ENCODE measurements around the gene PKIG.

Gene PKIG

GRCh38 chr20:44580581-44581268, 1.7 kb upstream of the PKIG start:
- no peak overlapping the region for H3K4me2 ChIP-seq (ENCODE audit: insufficient read depth, low read length, poor library complexity, severe bottlenecking)
- H4K91ac ChIP-seq (ENCODE audit: low read depth, low read length, poor library complexity): no peak overlapping the region
- no peak overlapping the region for H2AK5ac ChIP-seq (ENCODE audit: low read depth, low read length)
- no peak overlapping the region for H3K18ac ChIP-seq (ENCODE audit: low read length)
- no peak overlapping the region for H3K9ac ChIP-seq (ENCODE audit: low read depth, low read length, poor library complexity)
- no peak overlapping the region for H2BK15ac ChIP-seq (ENCODE audit: low read length)
- H3K14ac ChIP-seq (ENCODE audit: low read length): no peak overlapping the region
- no peaks in the 10 kb centered on the region for H3K9me3 ChIP-seq (replicated peaks in 1 of 2; ENCODE audit: control insufficient read depth in 2 of 2, insufficient read depth in 1 of 2, low read depth in 1 of 2, low read length in 2 of 2)
- peaks cover 0 to 2% of the 10 kb centered on the region in 2 donors for H3K36me3 ChIP-seq (replicated peaks in 1 of 2; ENCODE audit: control insufficient read depth in 2 of 2, insufficient read depth in 2 of 2, low read length in 2 of 2)
- no peak overlapping the region for H3K4ac ChIP-seq (ENCODE audit: low read length)
- DNase-seq (ENCODE audit: low spot score): no peak
- H3K27me3 ChIP-seq (ENCODE audit: control insufficient read depth in 3 of 3, insufficient read depth in 3 of 3, low read depth in 1 of 3, low read length in 3 of 3): no peaks in the 10 kb centered on the region
- no peaks in the 10 kb centered on the region for H3K79me1 ChIP-seq (ENCODE audit: low read depth, low read length)
- no CpG with 5 or more reads among the region's 9 CpGs for WGBS, 2 donors (ENCODE audit: extremely low coverage in 2 of 2, insufficient read length in 2 of 2, insufficient replicate concordance in 1 of 2)
- no peak overlapping the region for H3K23ac ChIP-seq (ENCODE audit: low read depth, low read length, poor library complexity)
- H2BK120ac ChIP-seq (ENCODE audit: low read depth, low read length): no peak overlapping the region
- H2BK12ac ChIP-seq (ENCODE audit: low read length): no peak overlapping the region
- H2AFZ ChIP-seq (ENCODE audit: low read length): no peak overlapping the region
- no peak overlapping the region for H3K4me3 ChIP-seq (ENCODE audit: low read length in 2 of 2)
- H2BK5ac ChIP-seq (ENCODE audit: low read length): no peak overlapping the region
- peaks cover 17 to 23% of the 10 kb centered on the region in 2 donors for H3K4me1 ChIP-seq (ENCODE audit: control insufficient read depth in 2 of 2, insufficient read depth in 1 of 2, low read depth in 1 of 2, low read length in 2 of 2)
- no peak overlapping the region for H4K8ac ChIP-seq (ENCODE audit: low read depth, low read length)
- no peak overlapping the region for H3K27ac ChIP-seq (replicated peaks; ENCODE audit: low read length)

GRCh38 chr20:44581515-44581914, 864 bp upstream of the PKIG start:
- Histone ChIP-seq H3K18ac (ENCODE audit: low read length) (no peak overlapping the region), H3K14ac (ENCODE audit: low read length) (no peak overlapping the region), H2AFZ (ENCODE audit: low read length) (no peak overlapping the region), H2BK120ac (ENCODE audit: low read depth, low read length) (no peak overlapping the region), H3K27me3 (ENCODE audit: control insufficient read depth in 3 of 3, insufficient read depth in 3 of 3, low read depth in 1 of 3, low read length in 3 of 3) (no peaks in the 10 kb centered on the region), H2AK5ac (ENCODE audit: low read depth, low read length) (no peak overlapping the region), H3K4ac (ENCODE audit: low read length) (no peak overlapping the region), H2BK5ac (ENCODE audit: low read length) (no peak overlapping the region), H2BK12ac (ENCODE audit: low read length) (no peak overlapping the region), H2BK15ac (ENCODE audit: low read length) (no peak overlapping the region), H3K4me2 (ENCODE audit: insufficient read depth, low read length, poor library complexity, severe bottlenecking) (no peak overlapping the region), H3K79me1 (ENCODE audit: low read depth, low read length) (no peaks in the 10 kb centered on the region), H3K9me3 (replicated peaks in 1 of 2; ENCODE audit: control insufficient read depth in 2 of 2, insufficient read depth in 1 of 2, low read depth in 1 of 2, low read length in 2 of 2) (no peaks in the 10 kb centered on the region), H3K4me3 (ENCODE audit: low read length in 2 of 2) (no peak overlapping the region), H3K23ac (ENCODE audit: low read depth, low read length, poor library complexity) (no peak overlapping the region), H4K8ac (ENCODE audit: low read depth, low read length) (no peak overlapping the region), H3K36me3 (replicated peaks in 1 of 2; ENCODE audit: control insufficient read depth in 2 of 2, insufficient read depth in 2 of 2, low read length in 2 of 2) (peaks cover 0 to 2% of the 10 kb centered on the region in 2 donors), H3K9ac (ENCODE audit: low read depth, low read length, poor library complexity) (no peak overlapping the region), H3K27ac (replicated peaks; ENCODE audit: low read length) (peak overlapping the region; percentile 63), H4K91ac (ENCODE audit: low read depth, low read length, poor library complexity) (no peak overlapping the region), H3K4me1 (ENCODE audit: control insufficient read depth in 2 of 2, insufficient read depth in 1 of 2, low read depth in 1 of 2, low read length in 2 of 2) (peaks cover 17 to 23% of the 10 kb centered on the region in 2 donors)
- no peak for DNase-seq (ENCODE audit: low spot score)
- WGBS, 2 donors (ENCODE audit: extremely low coverage in 2 of 2, insufficient read length in 2 of 2, insufficient replicate concordance in 1 of 2): no CpG with 5 or more reads among the region's 1 CpG

GRCh38 chr20:44583157-44583556, 778 bp downstream of the PKIG start:
- no peak overlapping the region for H3K9ac ChIP-seq (ENCODE audit: low read depth, low read length, poor library complexity)
- H2BK12ac ChIP-seq (ENCODE audit: low read length): no peak overlapping the region
- WGBS, 2 donors (ENCODE audit: extremely low coverage in 2 of 2, insufficient read length in 2 of 2, insufficient replicate concordance in 1 of 2): no CpG with 5 or more reads among the region's 1 CpG
- no peak overlapping the region for H2AK5ac ChIP-seq (ENCODE audit: low read depth, low read length)
- no peaks in the 10 kb centered on the region for H3K27me3 ChIP-seq (ENCODE audit: control insufficient read depth in 3 of 3, insufficient read depth in 3 of 3, low read depth in 1 of 3, low read length in 3 of 3)
- DNase-seq (ENCODE audit: low spot score): no peak
- no peak overlapping the region for H2BK5ac ChIP-seq (ENCODE audit: low read length)
- peaks cover 17 to 23% of the 10 kb centered on the region in 2 donors for H3K4me1 ChIP-seq (ENCODE audit: control insufficient read depth in 2 of 2, insufficient read depth in 1 of 2, low read depth in 1 of 2, low read length in 2 of 2)
- no peak overlapping the region for H3K23ac ChIP-seq (ENCODE audit: low read depth, low read length, poor library complexity)
- no peak overlapping the region for H2BK15ac ChIP-seq (ENCODE audit: low read length)
- no peaks in the 10 kb centered on the region for H3K79me1 ChIP-seq (ENCODE audit: low read depth, low read length)
- H3K27ac ChIP-seq (replicated peaks; ENCODE audit: low read length): no peak overlapping the region
- H3K14ac ChIP-seq (ENCODE audit: low read length): no peak overlapping the region
- no peak overlapping the region for H3K4ac ChIP-seq (ENCODE audit: low read length)
- H2BK120ac ChIP-seq (ENCODE audit: low read depth, low read length): no peak overlapping the region
- peaks cover 0 to 2% of the 10 kb centered on the region in 2 donors for H3K36me3 ChIP-seq (replicated peaks in 1 of 2; ENCODE audit: control insufficient read depth in 2 of 2, insufficient read depth in 2 of 2, low read length in 2 of 2)
- H3K9me3 ChIP-seq (replicated peaks in 1 of 2; ENCODE audit: control insufficient read depth in 2 of 2, insufficient read depth in 1 of 2, low read depth in 1 of 2, low read length in 2 of 2): no peaks in the 10 kb centered on the region
- H3K18ac ChIP-seq (ENCODE audit: low read length): no peak overlapping the region
- H3K4me3 ChIP-seq (ENCODE audit: low read length in 2 of 2): no peak overlapping the region
- H4K91ac ChIP-seq (ENCODE audit: low read depth, low read length, poor library complexity): no peak overlapping the region
- no peak overlapping the region for H4K8ac ChIP-seq (ENCODE audit: low read depth, low read length)
- no peak overlapping the region for H2AFZ ChIP-seq (ENCODE audit: low read length)
- no peak overlapping the region for H3K4me2 ChIP-seq (ENCODE audit: insufficient read depth, low read length, poor library complexity, severe bottlenecking)

- H3K9ac ChIP-seq (ENCODE audit: low read depth, low read length, poor library complexity): no peak overlapping the region
- H2AK5ac ChIP-seq (ENCODE audit: low read depth, low read length): no peak overlapping the region
- no peaks in the 10 kb centered on the region for H3K27me3 ChIP-seq (ENCODE audit: control insufficient read depth in 3 of 3, insufficient read depth in 3 of 3, low read depth in 1 of 3, low read length in 3 of 3)
- no CpG with 5 or more reads among the region's 4 CpGs for WGBS, 2 donors (ENCODE audit: extremely low coverage in 2 of 2, insufficient read length in 2 of 2, insufficient replicate concordance in 1 of 2)
- H3K23ac ChIP-seq (ENCODE audit: low read depth, low read length, poor library complexity): no peak overlapping the region
- H3K4me1 ChIP-seq (ENCODE audit: control insufficient read depth in 2 of 2, insufficient read depth in 1 of 2, low read depth in 1 of 2, low read length in 2 of 2): peaks cover 17 to 22% of the 10 kb centered on the region in 2 donors
- no peak for DNase-seq (ENCODE audit: low spot score)
- H2BK120ac ChIP-seq (ENCODE audit: low read depth, low read length): no peak overlapping the region
- H4K91ac ChIP-seq (ENCODE audit: low read depth, low read length, poor library complexity): no peak overlapping the region
- H2BK12ac ChIP-seq (ENCODE audit: low read length): no peak overlapping the region
- H3K4me2 ChIP-seq (ENCODE audit: insufficient read depth, low read length, poor library complexity, severe bottlenecking): no peak overlapping the region
- no peak overlapping the region for H3K14ac ChIP-seq (ENCODE audit: low read length)
- H3K27ac ChIP-seq (replicated peaks; ENCODE audit: low read length): no peak overlapping the region
- H2AFZ ChIP-seq (ENCODE audit: low read length): no peak overlapping the region
- H3K36me3 ChIP-seq (replicated peaks in 1 of 2; ENCODE audit: control insufficient read depth in 2 of 2, insufficient read depth in 2 of 2, low read length in 2 of 2): peaks cover 0 to 2% of the 10 kb centered on the region in 2 donors
- no peaks in the 10 kb centered on the region for H3K9me3 ChIP-seq (replicated peaks in 1 of 2; ENCODE audit: control insufficient read depth in 2 of 2, insufficient read depth in 1 of 2, low read depth in 1 of 2, low read length in 2 of 2)
- H3K79me1 ChIP-seq (ENCODE audit: low read depth, low read length): no peaks in the 10 kb centered on the region
- H3K4me3 ChIP-seq (ENCODE audit: low read length in 2 of 2): no peak overlapping the region
- H2BK5ac ChIP-seq (ENCODE audit: low read length): no peak overlapping the region
- H4K8ac ChIP-seq (ENCODE audit: low read depth, low read length): no peak overlapping the region
- no peak overlapping the region for H3K4ac ChIP-seq (ENCODE audit: low read length)
- no peak overlapping the region for H3K18ac ChIP-seq (ENCODE audit: low read length)
- no peak overlapping the region for H2BK15ac ChIP-seq (ENCODE audit: low read length)
Observed at GRCh38 chr20:44584162-44584561, 1.8 kb downstream of the PKIG start.

Measured in neuronal stem cell (in vitro differentiated cells).